ENCODE results near the gene ANO10. TPM values are rescaled to one million over a fixed set of nuclear protein-coding genes. Genes with fewer than 3 reads are reported as not detected.

Gene ANO10
- total RNA-seq, 1 donor from 2014 or later: 32.0 TPM

- no peaks in the 10 kb centered on the region for H3K9me3 Mint-ChIP-seq
- no peaks in the 10 kb centered on the region for H3K36me3 Mint-ChIP-seq (ENCODE audit: low read depth)
- no peaks in the 10 kb centered on the region for H3K4me1 Mint-ChIP-seq
- no peak for DNase-seq (ENCODE audit: low read depth, low spot score)
- H3K4me3 Mint-ChIP-seq: no peak overlapping the region
- no peak for TF ChIP-seq CTCF (conservative IDR thresholded peaks at IDR 0.05)
- H3K27ac Mint-ChIP-seq (ENCODE audit: unreplicated experiment): no peak overlapping the region
- no peaks in the 10 kb centered on the region for H3K27me3 Mint-ChIP-seq (ENCODE audit: low read depth)
Observed at GRCh38 chr3:43400167-43400566, 221.6 kb downstream of the ANO10 start.

- DNase-seq (ENCODE audit: low read depth, low spot score): no peak
- TF ChIP-seq CTCF (conservative IDR thresholded peaks at IDR 0.05): no peak
- no peaks in the 10 kb centered on the region for H3K27me3 Mint-ChIP-seq (ENCODE audit: low read depth)
- H3K9me3 Mint-ChIP-seq: no peaks in the 10 kb centered on the region
- no peak overlapping the region for H3K4me3 Mint-ChIP-seq
- no peaks in the 10 kb centered on the region for H3K36me3 Mint-ChIP-seq (ENCODE audit: low read depth)
- H3K4me1 Mint-ChIP-seq: no peaks in the 10 kb centered on the region
- no peak overlapping the region for H3K27ac Mint-ChIP-seq (ENCODE audit: unreplicated experiment)
Observed at GRCh38 chr3:43399034-43399433, 222.8 kb downstream of the ANO10 start.

- no peak overlapping the region for H3K27ac Mint-ChIP-seq (ENCODE audit: unreplicated experiment)
- peaks cover 2% of the 10 kb centered on the region for H3K36me3 Mint-ChIP-seq (ENCODE audit: low read depth)
- no peaks in the 10 kb centered on the region for H3K27me3 Mint-ChIP-seq (ENCODE audit: low read depth)
- H3K4me3 Mint-ChIP-seq: no peak overlapping the region
- H3K4me1 Mint-ChIP-seq: no peaks in the 10 kb centered on the region
- H3K9me3 Mint-ChIP-seq: peaks cover 3% of the 10 kb centered on the region
- TF ChIP-seq CTCF (conservative IDR thresholded peaks at IDR 0.05): no peak
- no peak for DNase-seq (ENCODE audit: low read depth, low spot score)
Observed at GRCh38 chr3:43394041-43394554, 227.7 kb downstream of the ANO10 start.

GRCh38 chr3:43391621-43392020 is 230.2 kb downstream of the ANO10 start:
- H3K9me3 Mint-ChIP-seq: peaks cover 3% of the 10 kb centered on the region

GRCh38 chr3:43390255-43390588 is 231.6 kb downstream of the ANO10 start:
- no peak for TF ChIP-seq CTCF (conservative IDR thresholded peaks at IDR 0.05)
- Mint-ChIP-seq H3K27ac (ENCODE audit: unreplicated experiment) (no peak overlapping the region), H3K27me3 (ENCODE audit: low read depth) (no peaks in the 10 kb centered on the region), H3K36me3 (ENCODE audit: low read depth) (peaks cover 2% of the 10 kb centered on the region), H3K4me1 (no peaks in the 10 kb centered on the region), H3K4me3 (no peak overlapping the region), H3K9me3 (peaks cover 6% of the 10 kb centered on the region)
- DNase-seq (ENCODE audit: low read depth, low spot score): no peak

More at GRCh38 chr3:43391621-43392020, 230.2 kb downstream of the ANO10 start:
- no peak for TF ChIP-seq CTCF (conservative IDR thresholded peaks at IDR 0.05)
- Mint-ChIP-seq H3K4me1 (no peaks in the 10 kb centered on the region), H3K4me3 (no peak overlapping the region), H3K27me3 (ENCODE audit: low read depth) (no peaks in the 10 kb centered on the region), H3K27ac (ENCODE audit: unreplicated experiment) (no peak overlapping the region), H3K36me3 (ENCODE audit: low read depth) (peaks cover 2% of the 10 kb centered on the region)
- no peak for DNase-seq (ENCODE audit: low read depth, low spot score)
